WTC11 (cell line): ENCODE measurements around the gene TRAPPC8. TPM values are rescaled to one million over a fixed set of nuclear protein-coding genes. Genes with fewer than 3 reads are reported as not detected.

ENCODE experiments used
- ATAC-seq: fragments of 200-7000 bp; cut with Tn5 transposase; 2 replicates; pipeline ENCODE4 v1.10.0; 2021; ENCODE audit warnings: mild to moderate bottlenecking, moderate library complexity
- CTCF ChIA-PET: fragments of 300-600 bp; sonication (Branson Sonifier 250); formaldehyde crosslinking; loops from one replicate; lab custom pipeline; 2021; ENCODE audit warnings: antibody characterized with exemption; lab: Charles Lee
- POLR2A ChIA-PET: fragments of 350-600 bp; sonication (Branson Sonifier 250); formaldehyde crosslinking; loops from one replicate; lab custom pipeline; 2021; ENCODE audit warnings: antibody characterized with exemption; lab: Charles Lee
- DNase-seq: peaks from one replicate; pipeline ENCODE4 v3.0.0; 2021; ENCODE audit warnings: low spot score
- H3K27ac Mint-ChIP-seq: 2 replicates; pipeline ENCODE4 v1.8.0; 2021; ENCODE audit warnings: mixed read lengths
- H3K27me3 Mint-ChIP-seq: 2 replicates; pipeline ENCODE4 v1.8.0; 2021; ENCODE audit warnings: low read depth, mild to moderate bottlenecking, moderate library complexity, mixed read lengths
- H3K36me3 Mint-ChIP-seq: 2 replicates; pipeline ENCODE4 v1.8.0; 2021; ENCODE audit warnings: mixed read lengths
- H3K4me1 Mint-ChIP-seq: 2 replicates; pipeline ENCODE4 v1.8.0; 2022; ENCODE audit warnings: mixed read lengths
- H3K4me3 Mint-ChIP-seq: 2 replicates; pipeline ENCODE4 v1.8.0; 2021; ENCODE audit warnings: mild to moderate bottlenecking, moderate library complexity, mixed read lengths
- H3K9me3 Mint-ChIP-seq: 2 replicates; pipeline ENCODE4 v1.8.0; 2021; ENCODE audit warnings: mixed read lengths
- CREB1 ChIP-seq: sonication (generic); formaldehyde crosslinking; IDR thresholded peaks from 2 replicates; pipeline ENCODE4 v1.8.0; 2023; ENCODE audit warnings: mild to moderate bottlenecking, missing genetic modification reagents
- HMGXB4 ChIP-seq: sonication (generic); formaldehyde crosslinking; IDR thresholded peaks from 2 replicates; pipeline ENCODE4 v1.8.1; 2023; ENCODE audit warnings: mild to moderate bottlenecking, moderate library complexity, missing genetic modification reagents
- MLX ChIP-seq: sonication (generic); formaldehyde crosslinking; IDR thresholded peaks from 2 replicates; pipeline ENCODE4 v1.8.1; 2023; ENCODE audit warnings: mild to moderate bottlenecking, missing genetic modification reagents, moderate library complexity
- NR2C2 ChIP-seq: sonication (generic); formaldehyde crosslinking; IDR thresholded peaks from 2 replicates; pipeline ENCODE4 v1.8.0; 2022; ENCODE audit warnings: mild to moderate bottlenecking, missing genetic modification reagents
- ZNF532 ChIP-seq: fragments of 250-450 bp; sonication (Bioruptor Pico); IDR thresholded peaks from 2 replicates; pipeline ENCODE4 v1.9.0; 2021; ENCODE audit warnings: mild to moderate bottlenecking, borderline replicate concordance
- total RNA-seq: library from RNA; stranded (reverse); gene quantifications from 3 replicates; pipeline ENCODE4 v1.2.3, GENCODE V29; 2021
- TF ChIP-seq, protein P1 (sequence below): sonication (generic); formaldehyde crosslinking; IDR thresholded peaks from 2 replicates; pipeline ENCODE4 v1.8.1; 2022; ENCODE audit warnings: missing genetic modification reagents, borderline replicate concordance
- TF ChIP-seq, protein P2 (sequence below): sonication (generic); formaldehyde crosslinking; IDR thresholded peaks from 2 replicates; pipeline ENCODE4 v1.8.1; 2023; ENCODE audit warnings: mild to moderate bottlenecking, missing genetic modification reagents, moderate library complexity
- TF ChIP-seq, protein P3 (sequence below): sonication (generic); formaldehyde crosslinking; IDR thresholded peaks from 2 replicates; pipeline ENCODE4 v1.8.0; 2023; ENCODE audit warnings: mild to moderate bottlenecking, missing genetic modification reagents

The TRAPPC8 gene
- total RNA-seq, 1 experiment from 2014 or later = 56.3 TPM

DNA sequence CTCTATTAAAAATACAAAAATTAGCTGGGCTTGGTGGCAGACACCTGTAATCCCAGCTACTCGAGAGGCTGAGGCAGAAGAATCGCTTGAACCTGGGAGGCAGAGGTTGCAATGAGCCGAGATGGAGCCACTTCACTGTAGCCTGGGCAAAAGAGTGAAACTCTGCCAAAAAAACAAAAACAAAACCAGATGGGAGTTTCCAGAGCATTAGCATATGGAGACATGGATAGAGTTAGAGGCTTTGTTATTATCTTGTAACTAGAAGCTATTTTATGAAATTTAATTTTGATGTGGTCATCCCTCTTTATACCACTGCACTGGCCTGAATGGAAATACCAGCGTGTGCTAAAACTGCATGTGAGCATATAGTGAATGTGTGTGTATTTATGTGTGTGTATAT lies 58.9 kb downstream of the TRAPPC8 start:
- TF ChIP-seq, protein P1, sequence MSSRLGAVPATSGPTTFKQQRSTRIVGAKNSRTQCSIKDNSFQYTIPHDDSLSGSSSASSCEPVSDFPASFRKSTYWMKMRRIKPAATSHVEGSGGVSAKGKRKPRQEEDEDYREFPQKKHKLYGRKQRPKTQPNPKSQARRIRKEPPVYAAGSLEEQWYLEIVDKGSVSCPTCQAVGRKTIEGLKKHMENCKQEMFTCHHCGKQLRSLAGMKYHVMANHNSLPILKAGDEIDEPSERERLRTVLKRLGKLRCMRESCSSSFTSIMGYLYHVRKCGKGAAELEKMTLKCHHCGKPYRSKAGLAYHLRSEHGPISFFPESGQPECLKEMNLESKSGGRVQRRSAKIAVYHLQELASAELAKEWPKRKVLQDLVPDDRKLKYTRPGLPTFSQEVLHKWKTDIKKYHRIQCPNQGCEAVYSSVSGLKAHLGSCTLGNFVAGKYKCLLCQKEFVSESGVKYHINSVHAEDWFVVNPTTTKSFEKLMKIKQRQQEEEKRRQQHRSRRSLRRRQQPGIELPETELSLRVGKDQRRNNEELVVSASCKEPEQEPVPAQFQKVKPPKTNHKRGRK (CRISPR knock-in tag) = no peak
- Mint-ChIP-seq H3K36me3 (peaks cover 65% of the 10 kb centered on the region), H3K4me3 (no peak overlapping the region), H3K9me3 (peaks cover 4% of the 10 kb centered on the region), H3K4me1 (no peaks in the 10 kb centered on the region), H3K27me3 (no peaks in the 10 kb centered on the region), H3K27ac (no peak overlapping the region)
- ATAC-seq = no peak
- ChIA-PET POLR2A (no interaction called here), CTCF (no interaction called here)
- DNase-seq = no peak

DNA sequence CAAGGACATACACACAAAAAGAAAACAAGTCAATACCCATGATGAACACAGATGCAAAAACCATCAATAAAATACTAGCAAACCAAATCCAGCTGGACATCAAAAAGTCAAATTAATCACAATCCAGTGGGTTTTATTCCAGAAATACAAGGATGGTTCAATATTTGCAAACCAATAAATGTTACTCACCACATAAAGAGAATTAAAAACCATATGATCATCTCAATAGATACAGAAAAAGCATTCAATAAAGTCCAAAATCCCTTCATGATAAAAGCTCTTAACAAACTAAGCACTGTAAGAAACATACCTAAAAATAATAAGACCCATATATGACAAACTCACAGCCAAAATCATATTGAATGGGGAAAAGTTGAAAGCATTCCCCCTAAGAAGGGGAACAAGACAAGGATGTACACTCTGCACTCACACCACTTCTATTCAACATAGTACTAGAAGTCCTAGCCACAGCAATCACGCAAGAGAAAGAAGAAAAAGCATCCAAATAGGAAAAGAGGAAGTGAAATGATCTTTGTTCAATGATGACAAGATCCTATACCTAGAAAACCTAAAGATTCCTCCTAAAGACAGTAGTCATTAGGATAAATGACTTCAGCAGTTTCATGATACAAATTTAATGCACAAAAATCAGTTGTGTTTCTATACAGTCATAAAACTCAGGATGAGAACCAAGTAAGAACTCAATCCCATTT lies 62.6 kb downstream of the TRAPPC8 start:
- TF ChIP-seq, protein P2, sequence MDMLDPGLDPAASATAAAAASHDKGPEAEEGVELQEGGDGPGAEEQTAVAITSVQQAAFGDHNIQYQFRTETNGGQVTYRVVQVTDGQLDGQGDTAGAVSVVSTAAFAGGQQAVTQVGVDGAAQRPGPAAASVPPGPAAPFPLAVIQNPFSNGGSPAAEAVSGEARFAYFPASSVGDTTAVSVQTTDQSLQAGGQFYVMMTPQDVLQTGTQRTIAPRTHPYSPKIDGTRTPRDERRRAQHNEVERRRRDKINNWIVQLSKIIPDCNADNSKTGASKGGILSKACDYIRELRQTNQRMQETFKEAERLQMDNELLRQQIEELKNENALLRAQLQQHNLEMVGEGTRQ (CRISPR knock-in tag) = no peak
- no peak for TF ChIP-seq MLX
- no peak for TF ChIP-seq NR2C2 (CRISPR knock-in tag)
- TF ChIP-seq, protein P3, sequence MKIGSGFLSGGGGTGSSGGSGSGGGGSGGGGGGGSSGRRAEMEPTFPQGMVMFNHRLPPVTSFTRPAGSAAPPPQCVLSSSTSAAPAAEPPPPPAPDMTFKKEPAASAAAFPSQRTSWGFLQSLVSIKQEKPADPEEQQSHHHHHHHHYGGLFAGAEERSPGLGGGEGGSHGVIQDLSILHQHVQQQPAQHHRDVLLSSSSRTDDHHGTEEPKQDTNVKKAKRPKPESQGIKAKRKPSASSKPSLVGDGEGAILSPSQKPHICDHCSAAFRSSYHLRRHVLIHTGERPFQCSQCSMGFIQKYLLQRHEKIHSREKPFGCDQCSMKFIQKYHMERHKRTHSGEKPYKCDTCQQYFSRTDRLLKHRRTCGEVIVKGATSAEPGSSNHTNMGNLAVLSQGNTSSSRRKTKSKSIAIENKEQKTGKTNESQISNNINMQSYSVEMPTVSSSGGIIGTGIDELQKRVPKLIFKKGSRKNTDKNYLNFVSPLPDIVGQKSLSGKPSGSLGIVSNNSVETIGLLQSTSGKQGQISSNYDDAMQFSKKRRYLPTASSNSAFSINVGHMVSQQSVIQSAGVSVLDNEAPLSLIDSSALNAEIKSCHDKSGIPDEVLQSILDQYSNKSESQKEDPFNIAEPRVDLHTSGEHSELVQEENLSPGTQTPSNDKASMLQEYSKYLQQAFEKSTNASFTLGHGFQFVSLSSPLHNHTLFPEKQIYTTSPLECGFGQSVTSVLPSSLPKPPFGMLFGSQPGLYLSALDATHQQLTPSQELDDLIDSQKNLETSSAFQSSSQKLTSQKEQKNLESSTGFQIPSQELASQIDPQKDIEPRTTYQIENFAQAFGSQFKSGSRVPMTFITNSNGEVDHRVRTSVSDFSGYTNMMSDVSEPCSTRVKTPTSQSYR (CRISPR knock-in tag) = no peak
- TF ChIP-seq CREB1 (CRISPR knock-in tag) = no peak
- TF ChIP-seq HMGXB4 = no peak
- TF ChIP-seq ZNF532 (CRISPR knock-in tag) = no peak
- Mint-ChIP-seq H3K9me3 (peaks cover 4% of the 10 kb centered on the region), H3K4me3 (no peak overlapping the region), H3K27me3 (no peaks in the 10 kb centered on the region), H3K36me3 (peaks cover 63% of the 10 kb centered on the region), H3K4me1 (no peaks in the 10 kb centered on the region), H3K27ac (no peak overlapping the region)
- DNase-seq (no peak), ATAC-seq (no peak)
- POLR2A ChIA-PET = no interaction called here
- CTCF ChIA-PET = no interaction called here
